WTC11 (cell line): Measurements from ENCODE around the gene GPR18.

Source experiments
- NR1H2 ChIP-seq: sonication (generic); formaldehyde crosslinking; IDR thresholded peaks from 2 replicates; pipeline ENCODE4 v1.9.0; 2021; ENCODE audit warnings: mild to moderate bottlenecking, moderate library complexity, missing genetic modification reagents
- TF ChIP-seq, protein P1 (sequence below): sonication (generic); formaldehyde crosslinking; IDR thresholded peaks from 2 replicates; pipeline ENCODE4 v1.8.0; 2022; ENCODE audit warnings: mild to moderate bottlenecking, missing genetic modification reagents
- TF ChIP-seq, protein P2 (sequence below): fragments of 200-600 bp; IDR thresholded peaks from 2 replicates; pipeline ENCODE4 v1.8.0; 2022; ENCODE audit warnings: antibody characterized with exemption
- TF ChIP-seq, protein P3 (sequence below): sonication (generic); formaldehyde crosslinking; IDR thresholded peaks from 2 replicates; pipeline ENCODE4 v1.8.0; 2022; ENCODE audit warnings: mild to moderate bottlenecking, missing genetic modification reagents
- TF ChIP-seq, protein P4 (sequence below): sonication (generic); formaldehyde crosslinking; IDR thresholded peaks from 2 replicates; pipeline ENCODE4 v1.8.1; 2023; ENCODE audit warnings: mild to moderate bottlenecking, missing genetic modification reagents, moderate library complexity

DNA sequence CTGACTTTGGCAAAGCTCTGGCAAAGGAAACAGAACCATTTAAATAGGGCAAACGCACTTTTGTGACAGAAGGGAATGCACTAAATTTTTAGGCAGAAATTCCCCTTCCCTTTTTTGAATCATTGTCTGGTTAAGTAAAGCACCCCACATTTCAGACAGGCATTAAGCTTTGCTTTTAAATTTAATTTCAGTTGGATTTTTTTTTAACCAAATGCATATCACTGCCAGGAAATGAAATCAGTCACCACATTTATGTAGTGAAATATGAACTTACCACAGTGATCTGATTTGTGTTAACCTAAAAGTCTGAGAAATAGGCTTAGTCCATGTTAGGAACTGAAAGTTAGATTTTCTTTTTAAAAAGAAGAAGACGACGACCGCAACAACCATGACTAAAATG, 38.2 kb upstream of the GPR18 start:
- TF ChIP-seq, protein P1, sequence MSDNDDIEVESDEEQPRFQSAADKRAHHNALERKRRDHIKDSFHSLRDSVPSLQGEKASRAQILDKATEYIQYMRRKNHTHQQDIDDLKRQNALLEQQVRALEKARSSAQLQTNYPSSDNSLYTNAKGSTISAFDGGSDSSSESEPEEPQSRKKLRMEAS (CRISPR knock-in tag): no peak
- TF ChIP-seq, protein P2, sequence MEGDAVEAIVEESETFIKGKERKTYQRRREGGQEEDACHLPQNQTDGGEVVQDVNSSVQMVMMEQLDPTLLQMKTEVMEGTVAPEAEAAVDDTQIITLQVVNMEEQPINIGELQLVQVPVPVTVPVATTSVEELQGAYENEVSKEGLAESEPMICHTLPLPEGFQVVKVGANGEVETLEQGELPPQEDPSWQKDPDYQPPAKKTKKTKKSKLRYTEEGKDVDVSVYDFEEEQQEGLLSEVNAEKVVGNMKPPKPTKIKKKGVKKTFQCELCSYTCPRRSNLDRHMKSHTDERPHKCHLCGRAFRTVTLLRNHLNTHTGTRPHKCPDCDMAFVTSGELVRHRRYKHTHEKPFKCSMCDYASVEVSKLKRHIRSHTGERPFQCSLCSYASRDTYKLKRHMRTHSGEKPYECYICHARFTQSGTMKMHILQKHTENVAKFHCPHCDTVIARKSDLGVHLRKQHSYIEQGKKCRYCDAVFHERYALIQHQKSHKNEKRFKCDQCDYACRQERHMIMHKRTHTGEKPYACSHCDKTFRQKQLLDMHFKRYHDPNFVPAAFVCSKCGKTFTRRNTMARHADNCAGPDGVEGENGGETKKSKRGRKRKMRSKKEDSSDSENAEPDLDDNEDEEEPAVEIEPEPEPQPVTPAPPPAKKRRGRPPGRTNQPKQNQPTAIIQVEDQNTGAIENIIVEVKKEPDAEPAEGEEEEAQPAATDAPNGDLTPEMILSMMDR: no peak
- TF ChIP-seq, protein P3, sequence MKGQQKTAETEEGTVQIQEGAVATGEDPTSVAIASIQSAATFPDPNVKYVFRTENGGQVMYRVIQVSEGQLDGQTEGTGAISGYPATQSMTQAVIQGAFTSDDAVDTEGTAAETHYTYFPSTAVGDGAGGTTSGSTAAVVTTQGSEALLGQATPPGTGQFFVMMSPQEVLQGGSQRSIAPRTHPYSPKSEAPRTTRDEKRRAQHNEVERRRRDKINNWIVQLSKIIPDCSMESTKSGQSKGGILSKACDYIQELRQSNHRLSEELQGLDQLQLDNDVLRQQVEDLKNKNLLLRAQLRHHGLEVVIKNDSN: no peak
- TF ChIP-seq, protein P4, sequence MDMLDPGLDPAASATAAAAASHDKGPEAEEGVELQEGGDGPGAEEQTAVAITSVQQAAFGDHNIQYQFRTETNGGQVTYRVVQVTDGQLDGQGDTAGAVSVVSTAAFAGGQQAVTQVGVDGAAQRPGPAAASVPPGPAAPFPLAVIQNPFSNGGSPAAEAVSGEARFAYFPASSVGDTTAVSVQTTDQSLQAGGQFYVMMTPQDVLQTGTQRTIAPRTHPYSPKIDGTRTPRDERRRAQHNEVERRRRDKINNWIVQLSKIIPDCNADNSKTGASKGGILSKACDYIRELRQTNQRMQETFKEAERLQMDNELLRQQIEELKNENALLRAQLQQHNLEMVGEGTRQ (CRISPR knock-in tag): no peak
- no peak for TF ChIP-seq NR1H2 (CRISPR knock-in tag)
